Astrocyte (in vitro differentiated cells and primary cell): ENCODE measurements around the gene HMGB3.

Experiments
- CTCF ChIP-seq: IDR thresholded peaks from 2 replicates; pipeline ENCODE4 v1.5.1; 2011; ENCODE audit warnings: low read depth, mild to moderate bottlenecking, inconsistent platforms, low read length, moderate library complexity; ENCODE audit not compliant: insufficient read depth
- EZH2 ChIP-seq: IDR thresholded peaks from 2 replicates; pipeline ENCODE4 v1.6.1; 2012; ENCODE audit warnings: mild to moderate bottlenecking, low read length, inconsistent platforms; ENCODE audit not compliant: insufficient read depth

- no peak for TF ChIP-seq CTCF
- TF ChIP-seq EZH2 = no peak
Measured at GRCh38 chrX:150972450-150972849, 10.7 kb upstream of the HMGB3 start.
